ENCODE data around the gene C14orf119. TPM values are rescaled to one million over a fixed set of nuclear protein-coding genes. Genes with fewer than 3 reads are reported as not detected.

C14orf119 gene
- total and polyA plus RNA-seq, 9 of the 15 experiments (the other 6 are each of a cell fraction or from before 2014, with no cell fraction given), result 36.7 to 251 (median 51.8) TPM

DNA sequence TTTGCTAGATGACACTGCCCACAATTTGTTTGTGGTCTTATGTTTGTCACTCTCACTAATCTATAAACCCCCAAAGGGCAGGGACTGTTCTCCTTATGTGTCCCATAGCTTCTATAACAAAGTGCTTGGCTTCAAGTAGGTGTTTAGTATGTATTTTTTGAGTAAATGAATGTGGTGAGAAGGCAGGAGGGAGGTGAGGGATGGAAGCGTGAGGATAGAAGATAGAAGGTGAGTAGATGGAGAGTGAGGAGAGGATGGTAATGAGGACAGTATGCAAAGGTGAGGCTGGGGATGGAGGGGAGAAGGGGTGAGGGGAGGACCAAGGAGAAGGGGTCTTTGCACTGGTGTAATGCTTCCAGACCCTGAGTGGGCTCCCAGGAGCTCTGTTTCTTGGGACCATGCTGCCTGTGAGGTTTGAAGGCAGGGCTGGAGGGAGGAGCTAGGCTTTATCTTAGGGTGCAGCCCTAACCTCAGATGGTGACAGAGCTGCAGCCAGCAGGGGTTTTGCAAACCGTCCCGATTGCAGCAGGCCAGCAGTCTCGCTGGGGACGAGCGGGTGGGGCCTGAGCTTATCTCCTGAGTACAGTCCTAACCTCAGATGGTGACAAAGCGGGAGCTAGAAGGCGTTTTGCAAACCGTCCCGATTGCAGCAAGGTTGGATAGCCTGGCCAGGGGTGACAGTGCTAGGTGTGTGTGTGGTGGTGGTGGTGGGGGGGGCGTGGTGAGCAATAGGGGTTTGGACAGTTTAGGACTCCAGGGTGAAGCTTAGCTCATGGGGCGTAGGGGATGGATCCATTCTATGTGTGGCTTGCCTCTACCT lies 17.3 kb downstream of the C14orf119 start (continued):
- TF ChIP-seq, protein P1, sequence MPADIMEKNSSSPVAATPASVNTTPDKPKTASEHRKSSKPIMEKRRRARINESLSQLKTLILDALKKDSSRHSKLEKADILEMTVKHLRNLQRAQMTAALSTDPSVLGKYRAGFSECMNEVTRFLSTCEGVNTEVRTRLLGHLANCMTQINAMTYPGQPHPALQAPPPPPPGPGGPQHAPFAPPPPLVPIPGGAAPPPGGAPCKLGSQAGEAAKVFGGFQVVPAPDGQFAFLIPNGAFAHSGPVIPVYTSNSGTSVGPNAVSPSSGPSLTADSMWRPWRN (IDR thresholded peaks at IDR 0.05; ENCODE audit: low read depth), result peak; percentile 94
- TF ChIP-seq, protein P2, sequence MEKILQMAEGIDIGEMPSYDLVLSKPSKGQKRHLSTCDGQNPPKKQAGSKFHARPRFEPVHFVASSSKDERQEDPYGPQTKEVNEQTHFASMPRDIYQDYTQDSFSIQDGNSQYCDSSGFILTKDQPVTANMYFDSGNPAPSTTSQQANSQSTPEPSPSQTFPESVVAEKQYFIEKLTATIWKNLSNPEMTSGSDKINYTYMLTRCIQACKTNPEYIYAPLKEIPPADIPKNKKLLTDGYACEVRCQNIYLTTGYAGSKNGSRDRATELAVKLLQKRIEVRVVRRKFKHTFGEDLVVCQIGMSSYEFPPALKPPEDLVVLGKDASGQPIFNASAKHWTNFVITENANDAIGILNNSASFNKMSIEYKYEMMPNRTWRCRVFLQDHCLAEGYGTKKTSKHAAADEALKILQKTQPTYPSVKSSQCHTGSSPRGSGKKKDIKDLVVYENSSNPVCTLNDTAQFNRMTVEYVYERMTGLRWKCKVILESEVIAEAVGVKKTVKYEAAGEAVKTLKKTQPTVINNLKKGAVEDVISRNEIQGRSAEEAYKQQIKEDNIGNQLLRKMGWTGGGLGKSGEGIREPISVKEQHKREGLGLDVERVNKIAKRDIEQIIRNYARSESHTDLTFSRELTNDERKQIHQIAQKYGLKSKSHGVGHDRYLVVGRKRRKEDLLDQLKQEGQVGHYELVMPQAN (IDR thresholded peaks at IDR 0.05; ENCODE audit: borderline replicate concordance), result no peak
- TF ChIP-seq NFE2 (IDR thresholded peaks at IDR 0.05; ENCODE audit: low read depth) (peak; percentile 85), MYC (IDR thresholded peaks at IDR 0.05; ENCODE audit: low read depth, low read length) (peak; percentile 74), MYC (CRISPR knock-in tag; IDR thresholded peaks at IDR 0.05; ENCODE audit: borderline replicate concordance, low read depth) (no peak), ZNF77 (CRISPR knock-in tag; IDR thresholded peaks at IDR 0.05) (no peak), HMGN3 (IDR thresholded peaks at IDR 0.05; ENCODE audit: borderline replicate concordance, extremely low read depth, insufficient read length, low read depth, low read length) (peak; percentile 99), KDM1A (IDR thresholded peaks at IDR 0.05) (peak; percentile 100), GTF2E2 (tag; IDR thresholded peaks at IDR 0.05) (peak; percentile 38; the same call in 1 of the 2 replicates), CHCHD3 (CRISPR knock-in tag; IDR thresholded peaks at IDR 0.05) (no peak), SIX5 (IDR thresholded peaks at IDR 0.05; ENCODE audit: borderline replicate concordance in 1 of 2, insufficient read depth in 1 of 2, low read depth in 1 of 2, low read length in 2 of 2) (no peak), HDAC1 (IDR thresholded peaks at IDR 0.05) (peak; percentile 100)
- TF ChIP-seq, protein P3, sequence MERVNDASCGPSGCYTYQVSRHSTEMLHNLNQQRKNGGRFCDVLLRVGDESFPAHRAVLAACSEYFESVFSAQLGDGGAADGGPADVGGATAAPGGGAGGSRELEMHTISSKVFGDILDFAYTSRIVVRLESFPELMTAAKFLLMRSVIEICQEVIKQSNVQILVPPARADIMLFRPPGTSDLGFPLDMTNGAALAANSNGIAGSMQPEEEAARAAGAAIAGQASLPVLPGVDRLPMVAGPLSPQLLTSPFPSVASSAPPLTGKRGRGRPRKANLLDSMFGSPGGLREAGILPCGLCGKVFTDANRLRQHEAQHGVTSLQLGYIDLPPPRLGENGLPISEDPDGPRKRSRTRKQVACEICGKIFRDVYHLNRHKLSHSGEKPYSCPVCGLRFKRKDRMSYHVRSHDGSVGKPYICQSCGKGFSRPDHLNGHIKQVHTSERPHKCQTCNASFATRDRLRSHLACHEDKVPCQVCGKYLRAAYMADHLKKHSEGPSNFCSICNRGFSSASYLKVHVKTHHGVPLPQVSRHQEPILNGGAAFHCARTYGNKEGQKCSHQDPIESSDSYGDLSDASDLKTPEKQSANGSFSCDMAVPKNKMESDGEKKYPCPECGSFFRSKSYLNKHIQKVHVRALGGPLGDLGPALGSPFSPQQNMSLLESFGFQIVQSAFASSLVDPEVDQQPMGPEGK (CRISPR knock-in tag; IDR thresholded peaks at IDR 0.05; ENCODE audit: borderline replicate concordance), result no peak
- TF ChIP-seq, protein P4, sequence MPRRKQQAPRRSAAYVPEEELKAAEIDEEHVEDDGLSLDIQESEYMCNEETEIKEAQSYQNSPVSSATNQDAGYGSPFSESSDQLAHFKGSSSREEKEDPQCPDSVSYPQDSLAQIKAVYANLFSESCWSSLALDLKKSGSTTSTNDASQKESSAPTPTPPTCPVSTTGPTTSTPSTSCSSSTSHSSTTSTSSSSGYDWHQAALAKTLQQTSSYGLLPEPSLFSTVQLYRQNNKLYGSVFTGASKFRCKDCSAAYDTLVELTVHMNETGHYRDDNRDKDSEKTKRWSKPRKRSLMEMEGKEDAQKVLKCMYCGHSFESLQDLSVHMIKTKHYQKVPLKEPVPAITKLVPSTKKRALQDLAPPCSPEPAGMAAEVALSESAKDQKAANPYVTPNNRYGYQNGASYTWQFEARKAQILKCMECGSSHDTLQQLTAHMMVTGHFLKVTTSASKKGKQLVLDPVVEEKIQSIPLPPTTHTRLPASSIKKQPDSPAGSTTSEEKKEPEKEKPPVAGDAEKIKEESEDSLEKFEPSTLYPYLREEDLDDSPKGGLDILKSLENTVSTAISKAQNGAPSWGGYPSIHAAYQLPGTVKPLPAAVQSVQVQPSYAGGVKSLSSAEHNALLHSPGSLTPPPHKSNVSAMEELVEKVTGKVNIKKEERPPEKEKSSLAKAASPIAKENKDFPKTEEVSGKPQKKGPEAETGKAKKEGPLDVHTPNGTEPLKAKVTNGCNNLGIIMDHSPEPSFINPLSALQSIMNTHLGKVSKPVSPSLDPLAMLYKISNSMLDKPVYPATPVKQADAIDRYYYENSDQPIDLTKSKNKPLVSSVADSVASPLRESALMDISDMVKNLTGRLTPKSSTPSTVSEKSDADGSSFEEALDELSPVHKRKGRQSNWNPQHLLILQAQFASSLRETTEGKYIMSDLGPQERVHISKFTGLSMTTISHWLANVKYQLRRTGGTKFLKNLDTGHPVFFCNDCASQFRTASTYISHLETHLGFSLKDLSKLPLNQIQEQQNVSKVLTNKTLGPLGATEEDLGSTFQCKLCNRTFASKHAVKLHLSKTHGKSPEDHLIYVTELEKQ (CRISPR knock-in tag; IDR thresholded peaks at IDR 0.05), result no peak
- TF ChIP-seq, protein P5, sequence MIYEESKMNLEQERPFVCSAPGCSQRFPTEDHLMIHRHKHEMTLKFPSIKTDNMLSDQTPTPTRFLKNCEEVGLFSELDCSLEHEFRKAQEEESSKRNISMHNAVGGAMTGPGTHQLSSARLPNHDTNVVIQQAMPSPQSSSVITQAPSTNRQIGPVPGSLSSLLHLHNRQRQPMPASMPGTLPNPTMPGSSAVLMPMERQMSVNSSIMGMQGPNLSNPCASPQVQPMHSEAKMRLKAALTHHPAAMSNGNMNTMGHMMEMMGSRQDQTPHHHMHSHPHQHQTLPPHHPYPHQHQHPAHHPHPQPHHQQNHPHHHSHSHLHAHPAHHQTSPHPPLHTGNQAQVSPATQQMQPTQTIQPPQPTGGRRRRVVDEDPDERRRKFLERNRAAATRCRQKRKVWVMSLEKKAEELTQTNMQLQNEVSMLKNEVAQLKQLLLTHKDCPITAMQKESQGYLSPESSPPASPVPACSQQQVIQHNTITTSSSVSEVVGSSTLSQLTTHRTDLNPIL (CRISPR knock-in tag; IDR thresholded peaks at IDR 0.05), result no peak

All from K562 (cell line).